Umbilical cord (tissue), 2 donors: ENCODE measurements around the gene CCNO. TPM values are rescaled to one million over a fixed set of nuclear protein-coding genes. Genes with fewer than 3 reads are reported as not detected.

ENCODE experiments used
- DNase-seq: peaks from one replicate; pipeline ENCODE4 v3.0.0-alpha.2; 2015; ENCODE audit warnings: low spot score
- total RNA-seq: library from RNA; depleted of rRNA; stranded (reverse); fragments of >200 nt; gene quantifications from one replicate; pipeline ENCODE4 v1.2.3, GENCODE V29; 2014; ENCODE audit warnings: low replicate concordance; ENCODE audit not compliant: insufficient read depth

CCNO gene
- total RNA-seq, 1 donor from 2014 or later, result not detected

DNA sequence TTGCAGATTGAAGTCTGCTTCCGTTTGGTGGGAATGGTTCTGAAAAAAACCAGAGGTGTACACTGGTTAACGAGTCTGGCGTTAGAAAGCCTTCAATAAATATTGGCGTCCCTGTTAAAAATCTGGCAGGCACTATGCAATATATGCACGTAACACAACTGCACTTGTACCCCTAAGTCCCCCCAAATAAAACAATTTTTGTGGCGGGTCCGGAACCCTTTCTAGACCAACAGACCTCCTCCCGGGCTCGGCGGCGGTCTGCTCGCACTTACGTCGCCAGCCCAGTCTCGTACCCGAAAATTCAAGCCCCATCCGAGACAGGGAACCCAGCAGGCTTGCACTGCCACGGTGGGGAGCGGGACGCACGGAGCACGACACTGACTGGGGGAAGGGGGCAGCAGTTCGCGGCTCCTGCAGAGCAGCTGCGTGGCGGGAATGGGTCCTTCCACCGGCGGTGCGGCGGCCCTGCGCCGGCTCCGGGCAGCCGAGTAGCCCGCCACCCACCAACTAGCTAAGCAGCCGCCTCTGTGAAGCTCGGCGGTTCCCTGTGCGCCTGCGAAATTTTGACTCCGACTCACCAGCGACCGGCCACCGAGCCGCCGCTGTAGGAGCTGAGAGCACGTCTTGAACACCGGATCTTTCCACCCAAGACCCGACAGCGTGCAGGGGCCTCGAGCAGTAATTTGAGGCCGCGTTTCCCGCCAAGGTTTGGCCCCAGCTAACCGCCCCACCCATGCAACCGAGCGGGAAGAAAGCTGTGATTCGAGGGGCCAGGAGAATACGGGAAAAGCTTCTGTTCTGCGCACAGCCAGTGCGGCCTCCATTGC is 10.2 kb downstream of the CCNO start:
- DNase-seq, result no peak

DNA sequence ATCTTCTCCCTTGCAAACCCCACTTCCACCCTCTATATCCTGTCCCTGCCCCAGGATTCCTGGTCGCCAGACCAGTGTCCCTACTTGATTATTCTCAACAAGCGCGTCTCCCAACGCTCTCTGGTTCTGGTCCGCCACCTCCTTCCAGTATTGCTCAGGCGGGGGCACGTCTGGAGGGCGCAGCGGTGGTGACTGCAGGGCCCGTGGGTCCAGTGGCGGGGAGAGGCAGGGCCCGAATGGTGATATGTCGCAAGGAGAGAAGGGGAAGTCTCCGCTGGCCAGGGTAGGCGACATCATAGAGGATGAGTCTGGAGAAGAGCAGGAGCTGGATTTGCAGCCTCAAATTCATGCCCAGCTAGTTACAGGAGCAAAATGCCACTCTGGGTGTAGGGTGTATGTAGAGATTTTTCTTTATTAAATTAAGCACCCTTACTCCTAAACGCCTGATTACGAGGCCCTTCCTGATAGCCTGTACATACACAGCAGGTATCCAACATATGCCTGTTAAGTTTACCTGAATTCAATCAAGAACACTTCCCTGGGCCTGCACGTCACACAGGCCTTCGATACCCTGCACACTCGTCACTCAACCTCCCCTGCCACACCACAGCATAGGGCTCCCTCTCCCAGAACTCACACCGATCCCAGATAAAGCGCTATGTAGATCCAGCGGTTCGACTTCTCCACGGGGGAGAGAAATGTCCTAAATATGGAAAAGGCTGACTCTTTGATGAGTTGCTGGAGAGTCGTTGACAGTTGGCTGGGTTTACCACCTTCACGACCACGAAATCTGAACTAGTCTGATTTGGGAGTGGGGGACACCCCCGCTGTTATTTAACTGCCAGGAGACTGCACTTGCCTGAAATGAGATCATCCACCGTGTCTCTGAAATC is 11.1 kb downstream of the CCNO start:
- no peak for DNase-seq

DNA sequence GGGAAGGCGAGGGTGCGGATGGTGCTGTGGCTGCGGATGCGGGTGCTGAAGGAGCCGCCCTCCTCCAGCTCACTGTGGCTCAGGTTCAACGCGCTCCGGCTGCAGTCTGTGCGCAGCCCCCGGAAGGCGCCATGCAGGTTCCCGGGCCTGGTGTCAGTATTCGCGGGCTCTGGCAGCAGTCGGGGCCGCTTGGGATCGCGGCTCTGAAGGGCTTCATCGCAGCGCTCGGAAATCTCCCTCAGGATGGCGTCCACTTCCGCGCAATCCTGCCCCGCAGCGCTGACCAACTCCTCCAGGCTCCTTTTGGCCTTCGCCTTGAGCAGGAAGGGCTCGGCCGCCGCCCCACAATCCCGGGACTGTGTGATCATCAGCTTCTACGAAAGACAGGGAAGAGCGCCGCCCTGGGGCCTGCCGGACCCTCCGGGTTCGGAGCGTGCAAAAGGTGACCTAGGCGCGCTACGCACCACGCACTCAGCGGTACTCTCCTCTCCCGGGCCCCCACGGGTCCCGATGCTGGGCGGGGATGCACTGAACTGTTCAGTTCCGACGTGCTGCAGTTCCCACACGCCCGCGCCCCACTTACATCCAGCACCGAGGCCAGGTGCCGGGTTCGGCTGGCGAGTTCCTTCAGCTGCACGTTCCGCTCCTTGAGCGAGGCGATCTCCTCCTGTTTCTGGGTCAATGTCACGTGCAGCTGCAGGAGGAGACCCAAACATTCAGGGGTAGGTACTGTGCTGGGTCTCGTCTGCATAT is 12.8 kb downstream of the CCNO start:
- DNase-seq, result no peak

DNA sequence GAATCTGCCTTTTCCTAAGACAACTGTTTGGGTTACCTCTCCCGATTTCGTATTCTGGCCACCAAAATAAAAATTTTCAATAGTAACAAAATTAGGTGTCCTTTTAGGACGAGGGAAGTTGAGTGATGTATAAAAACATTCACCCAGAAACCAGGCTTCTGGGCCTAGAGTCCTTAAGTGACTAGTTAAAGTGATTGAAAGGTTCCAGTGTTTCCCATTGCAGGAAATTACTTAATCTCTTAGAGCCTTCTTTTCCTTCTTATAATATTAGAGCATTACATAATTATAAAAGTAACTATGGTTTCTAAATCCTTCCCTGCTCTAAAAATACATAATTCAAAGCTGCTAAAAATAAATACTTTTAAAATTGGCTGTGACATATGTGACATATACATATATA is 13.6 kb downstream of the CCNO start:
- DNase-seq, result no peak

DNA sequence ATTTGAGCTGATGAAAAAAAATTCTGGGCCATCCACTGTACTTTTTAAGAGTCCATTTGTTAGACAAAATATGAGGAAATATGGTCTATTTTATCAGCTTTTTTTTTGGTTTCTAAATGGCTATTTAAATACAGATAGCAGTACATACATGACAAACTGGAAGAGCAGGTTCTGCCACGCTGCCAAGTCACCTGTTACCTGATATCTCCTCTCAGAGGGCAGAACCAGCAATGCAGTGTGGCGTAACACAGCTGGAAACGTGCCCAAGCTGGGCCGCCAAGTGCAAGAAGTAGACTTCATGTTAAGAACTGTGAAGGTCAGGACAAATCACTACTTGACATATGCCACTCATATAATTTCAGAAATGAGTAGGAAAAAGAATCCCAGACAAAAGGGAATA is 14.4 kb downstream of the CCNO start:
- DNase-seq, result peak; percentile 73

DNA sequence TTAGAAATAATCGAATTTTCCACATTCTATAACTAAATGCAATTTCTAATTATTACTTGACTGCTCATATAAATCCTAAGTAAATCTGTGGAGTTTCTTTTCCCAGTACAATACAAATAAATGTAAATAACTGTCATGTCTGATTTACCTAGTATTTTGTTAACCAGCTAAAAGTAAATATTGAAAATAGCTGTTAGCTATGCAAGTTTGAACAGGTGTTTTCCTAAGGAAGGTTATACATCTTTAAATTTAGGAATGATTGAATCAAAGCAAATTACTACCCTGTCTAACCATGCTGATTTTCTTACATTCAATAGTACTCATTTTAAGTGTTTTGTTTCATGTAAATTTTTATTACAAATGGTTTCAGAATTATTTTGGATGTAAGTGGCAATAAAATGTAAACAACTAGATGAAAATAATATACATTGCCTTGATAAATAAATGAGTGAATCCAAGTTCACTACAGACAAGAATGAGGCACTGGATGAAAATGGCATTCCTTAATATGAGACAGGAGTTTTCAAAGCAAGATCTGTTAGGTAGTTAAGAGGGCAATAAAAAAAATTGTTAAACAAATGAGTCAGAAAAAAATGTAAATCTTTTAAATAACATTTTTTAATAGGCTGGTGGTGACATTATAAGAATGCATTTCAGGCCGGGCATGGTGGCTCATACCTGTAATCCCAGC is 22.1 kb downstream of the CCNO start:
- DNase-seq, result no peak

DNA sequence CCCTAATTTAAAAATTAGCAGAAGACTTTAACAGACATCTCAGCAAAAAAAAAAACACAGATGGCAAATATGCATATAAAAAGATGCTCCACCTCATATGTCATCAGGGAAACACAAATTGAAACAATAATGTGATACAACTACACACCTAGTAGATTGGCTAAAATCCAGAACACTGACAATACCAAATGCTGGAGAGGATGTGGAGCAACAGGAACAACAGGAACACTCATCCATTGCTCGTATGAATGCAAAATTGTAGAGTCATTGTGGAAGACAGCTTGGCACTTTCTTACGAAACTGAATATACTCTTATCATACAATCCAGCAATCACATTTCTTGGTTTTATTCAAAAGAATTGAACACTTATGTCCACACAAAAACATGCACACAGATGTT is 28.4 kb downstream of the CCNO start:
- no peak for DNase-seq

DNA sequence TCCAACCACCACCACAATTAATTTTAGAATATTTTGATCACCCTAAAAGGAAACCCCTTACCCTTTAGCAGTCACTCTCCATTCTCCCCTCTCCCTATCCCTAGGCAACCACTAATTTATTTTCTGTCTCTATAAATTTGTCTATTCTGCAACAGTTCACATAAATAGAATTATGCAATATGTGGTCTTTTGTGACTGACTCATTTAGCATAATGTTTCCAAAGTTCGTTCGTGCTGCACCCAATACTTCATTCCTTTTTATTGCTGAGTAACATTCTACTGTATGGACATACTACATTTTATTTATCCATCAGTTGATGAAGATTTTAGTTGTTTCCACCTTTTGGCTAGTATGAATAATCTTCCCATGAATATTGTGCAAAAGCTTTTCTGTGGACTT is 42.2 kb downstream of the CCNO start:
- no peak for DNase-seq

DNA sequence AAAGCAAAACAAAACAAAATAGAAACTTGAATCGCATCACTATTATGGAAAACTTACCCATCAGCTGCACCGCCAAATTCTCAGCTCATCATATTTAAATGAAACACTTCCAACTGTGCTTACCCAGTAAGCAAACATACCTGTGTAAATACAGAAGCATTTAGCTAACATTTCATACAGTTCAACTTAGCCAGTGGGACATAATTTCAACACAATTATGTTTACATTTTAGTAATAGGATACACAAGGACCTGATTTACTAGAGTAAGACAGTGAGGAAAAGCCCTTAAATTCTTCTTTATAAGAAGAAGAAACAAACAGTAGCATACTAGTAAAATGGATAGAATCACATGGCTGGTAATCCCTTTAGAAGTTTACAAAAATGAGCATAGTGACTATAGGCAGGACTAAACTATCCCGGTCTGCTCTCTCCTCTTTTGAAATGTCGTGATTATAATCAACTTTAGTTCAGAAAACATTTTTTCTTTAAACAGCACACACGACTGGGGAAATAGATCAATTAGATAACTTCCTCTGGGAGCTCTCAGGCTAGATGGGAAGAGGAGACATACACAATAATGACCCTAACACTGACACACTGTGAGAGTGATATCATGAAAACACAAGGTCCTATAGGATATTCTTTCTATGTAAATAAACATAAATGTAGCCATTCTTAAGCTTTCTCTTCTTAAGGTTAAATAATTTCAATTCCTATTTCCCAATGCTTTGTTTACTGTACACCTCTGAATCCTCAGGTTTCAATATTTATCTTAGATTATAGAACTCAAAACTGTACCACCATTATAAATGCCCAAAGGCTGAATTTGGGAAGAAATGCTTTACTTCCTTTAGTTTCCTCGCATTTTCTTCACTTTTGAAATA is 44.5 kb downstream of the CCNO start:
- no peak for DNase-seq

DNA sequence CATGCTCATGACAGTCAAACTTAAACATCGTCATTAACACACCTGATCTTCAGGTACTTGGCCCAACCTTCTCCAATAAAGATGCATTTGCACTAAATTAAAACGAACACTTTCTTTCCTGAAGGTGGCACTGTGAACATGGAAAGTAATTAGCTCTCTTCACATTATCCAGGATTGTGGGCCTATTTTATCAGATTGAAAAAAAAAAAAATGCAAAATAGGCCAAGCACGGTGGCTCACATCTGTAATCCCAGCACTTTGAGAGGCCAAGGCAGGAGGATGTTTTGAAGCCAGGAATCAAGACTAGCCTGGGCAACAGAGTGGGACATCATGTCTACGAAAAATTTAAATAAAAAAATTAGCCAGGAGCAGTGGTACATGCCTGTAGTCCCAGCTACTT is 46.0 kb downstream of the CCNO start:
- no peak for DNase-seq

Other genes starting within 250 kb of the CCNO start
- 13.7 TPM for gene ESM1, start 248.0 kb downstream of the CCNO start, total RNA-seq
- not detected for gene GZMK, start 209.4 kb downstream of the CCNO start, total RNA-seq
- 0.96 TPM for gene GZMA, start 131.0 kb downstream of the CCNO start, total RNA-seq
- 135 TPM for gene GPX8, start 73.4 kb downstream of the CCNO start, total RNA-seq
- 0.96 TPM for gene CDC20B, start 60.4 kb downstream of the CCNO start, total RNA-seq
- not detected for gene MCIDAS, start 6.3 kb downstream of the CCNO start, total RNA-seq
- 29.4 TPM for gene DHX29, start 74.1 kb upstream of the CCNO start, total RNA-seq
- gene MTREX, start 74.4 kb upstream of the CCNO start, total RNA-seq, result 109 TPM